AML-193 (cell line): ENCODE results near the gene SMG9.
A peak's percentile ranks its signal among the peaks of the same experiment; 100 is the strongest.

Source experiments
- DNase-seq, 2 experiments: peaks; one replicate each; lab custom pipeline; 2025; lab: John Stamatoyannopoulos, UW

The SMG9 gene

DNA sequence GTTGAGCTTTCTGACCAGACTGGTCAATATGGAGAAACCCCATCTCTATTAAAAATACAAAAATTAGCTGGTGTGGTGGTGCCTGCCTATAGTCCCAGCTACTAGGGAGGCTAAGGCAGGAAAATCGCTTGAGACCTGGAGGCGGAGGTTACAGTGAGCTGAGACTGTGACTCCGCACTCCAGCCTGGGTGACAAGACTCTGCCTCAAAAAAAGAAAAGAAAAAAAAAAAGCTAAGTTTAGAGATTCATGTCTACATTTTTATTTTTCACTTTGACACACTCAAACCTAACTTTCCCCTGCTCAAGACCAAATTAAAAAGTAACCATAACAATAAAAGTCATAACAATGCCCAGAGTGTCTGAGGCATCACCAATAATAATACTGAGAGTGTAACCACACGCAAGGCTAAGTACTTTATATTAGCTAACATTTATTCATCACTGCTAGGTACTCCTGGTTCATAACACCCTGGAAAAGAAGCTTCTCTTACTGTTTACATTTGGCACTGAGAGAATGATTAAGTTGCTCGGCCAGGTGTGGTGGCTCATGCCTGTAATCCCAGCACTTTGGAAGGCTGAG is 33.2 kb downstream of the SMG9 start:
- DNase-seq, result no peak

DNA sequence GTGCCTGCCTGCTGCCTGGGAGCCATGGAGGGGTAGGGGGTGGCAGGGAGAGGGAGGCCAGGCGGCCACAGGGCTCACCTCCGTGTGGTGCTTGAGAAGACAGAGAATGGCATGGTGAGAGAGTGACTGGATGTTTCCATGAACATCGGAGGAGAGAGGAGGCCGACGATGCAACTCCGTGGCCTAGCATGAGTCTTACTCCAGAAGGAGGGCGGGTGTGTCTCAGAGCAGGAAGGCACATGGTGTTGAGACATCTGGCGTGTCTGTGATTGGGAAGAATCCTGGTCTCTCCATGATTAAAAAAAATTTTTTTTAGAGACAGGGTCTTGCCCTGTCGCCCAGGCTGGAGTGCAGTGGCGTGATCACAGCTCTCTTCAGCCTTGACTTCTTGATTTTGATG is 33.8 kb downstream of the SMG9 start:
- no peak for DNase-seq

DNA sequence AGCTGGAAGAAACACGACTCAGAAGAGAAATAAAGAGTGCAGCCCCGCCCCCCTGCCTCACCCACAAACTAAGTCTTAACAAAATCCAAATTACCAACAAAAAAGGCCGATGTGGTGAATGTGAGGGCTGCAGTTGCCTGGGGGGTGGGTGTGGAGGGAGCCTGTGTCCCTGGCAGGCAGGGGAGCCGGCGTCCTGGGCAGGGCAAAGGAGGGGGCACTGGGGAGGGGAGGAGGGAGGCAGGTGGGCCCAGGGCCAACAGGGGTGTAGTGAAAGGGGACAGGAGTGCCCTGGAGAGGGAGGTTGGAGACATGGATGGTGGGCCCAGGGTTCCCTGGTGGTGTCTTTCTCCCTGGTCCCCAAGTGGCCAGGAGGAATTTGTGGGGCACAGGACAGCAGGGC is 34.8 kb downstream of the SMG9 start:
- no peak for DNase-seq

DNA sequence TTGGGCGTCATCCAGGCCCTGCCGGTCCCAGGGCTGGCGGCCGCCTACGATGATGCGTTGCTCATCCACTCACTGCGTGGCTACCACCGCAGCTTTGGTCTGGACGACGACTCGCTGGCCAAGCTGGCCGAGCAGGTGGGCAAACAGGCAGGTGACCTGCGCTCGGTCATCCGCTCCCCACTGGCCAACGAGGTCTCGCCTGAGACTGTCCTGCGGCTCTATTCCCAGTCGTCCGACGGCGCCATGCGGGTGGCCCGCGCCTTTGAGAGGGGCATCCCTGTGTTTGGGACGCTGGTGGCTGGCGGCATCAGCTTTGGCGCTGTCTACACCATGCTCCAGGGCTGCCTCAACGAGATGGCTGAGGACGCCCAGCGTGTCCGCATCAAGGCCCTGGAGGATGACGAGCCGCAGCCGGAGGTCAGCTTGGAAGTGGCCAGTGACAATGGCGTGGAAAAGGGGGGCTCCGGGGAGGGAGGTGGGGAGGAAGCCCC is 35.3 kb downstream of the SMG9 start:
- no peak for DNase-seq

DNA sequence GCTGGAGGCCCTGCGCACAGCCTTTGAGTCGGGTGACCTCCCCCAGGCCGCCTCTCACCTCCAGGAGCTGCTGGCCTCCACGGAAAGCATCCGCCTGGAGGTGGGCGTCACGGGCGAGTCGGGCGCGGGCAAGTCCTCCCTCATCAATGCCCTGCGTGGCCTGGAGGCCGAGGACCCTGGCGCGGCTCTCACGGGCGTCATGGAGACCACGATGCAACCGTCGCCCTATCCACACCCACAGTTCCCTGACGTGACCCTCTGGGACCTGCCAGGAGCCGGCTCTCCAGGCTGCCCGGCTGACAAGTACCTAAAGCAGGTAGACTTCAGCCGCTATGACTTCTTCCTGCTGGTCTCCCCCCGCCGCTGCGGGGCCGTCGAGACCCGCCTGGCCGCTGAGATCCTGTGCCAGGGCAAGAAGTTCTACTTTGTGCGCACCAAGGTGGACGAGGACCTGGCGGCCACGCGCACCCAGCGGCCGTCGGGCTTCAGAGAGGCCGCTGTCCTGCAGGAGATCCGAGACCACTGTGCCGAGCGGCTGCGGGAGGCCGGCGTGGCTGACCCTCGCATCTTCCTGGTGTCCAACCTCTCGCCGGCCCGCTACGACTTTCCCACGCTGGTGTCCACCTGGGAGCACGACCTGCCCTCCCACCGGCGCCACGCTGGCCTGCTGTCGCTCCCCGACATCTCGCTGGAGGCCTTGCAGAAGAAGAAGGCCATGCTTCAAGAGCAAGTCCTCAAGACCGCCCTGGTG is 36.0 kb downstream of the SMG9 start:
- DNase-seq, result no peak

DNA sequence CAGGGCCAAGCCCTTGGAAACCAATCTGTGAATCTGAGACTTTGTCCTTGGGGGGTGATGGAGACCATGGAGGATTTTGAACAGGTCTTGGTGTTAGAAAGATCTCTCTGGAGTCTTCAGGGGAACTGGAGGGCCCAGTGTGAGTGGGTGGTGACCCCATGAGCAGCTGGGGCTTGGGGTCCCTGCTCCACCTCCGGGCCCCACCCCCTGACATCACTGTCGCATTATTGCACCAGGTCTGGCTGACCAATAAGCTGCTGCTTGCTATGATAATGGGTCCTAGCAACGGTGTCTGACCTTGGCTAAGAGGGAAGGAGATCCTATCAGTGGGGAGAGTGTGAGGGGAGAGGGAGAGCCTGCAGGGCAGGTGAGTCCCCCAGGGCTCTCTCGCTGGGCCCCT is 39.0 kb downstream of the SMG9 start, which contains the start of gene IRGC:
IRGC (plus strand) TSS at position 301 of the 400 bp plus-strand sequence. CDS start 2,483 bp downstream, outside the sequence.
- no peak for DNase-seq

DNA sequence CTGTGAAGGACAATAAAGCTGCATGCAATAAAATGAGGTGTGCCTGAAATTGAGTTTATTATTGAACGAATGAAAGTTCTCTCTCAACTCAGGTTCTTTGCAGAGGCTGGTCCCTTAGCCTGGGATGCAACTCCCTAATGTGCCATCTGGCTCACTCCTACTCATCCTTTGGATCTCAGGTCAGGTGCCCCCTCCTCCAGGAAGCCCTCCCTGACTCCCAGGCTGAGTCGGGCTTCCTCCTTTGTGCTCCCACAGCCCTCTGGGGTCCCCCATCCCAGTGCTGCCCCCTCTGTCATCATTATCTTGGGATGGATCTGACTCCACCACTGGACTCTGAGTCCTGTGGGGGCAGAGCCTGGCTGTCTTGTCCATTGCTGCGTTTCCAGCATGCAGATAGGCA is 41.6 kb downstream of the SMG9 start:
- no peak for DNase-seq

DNA sequence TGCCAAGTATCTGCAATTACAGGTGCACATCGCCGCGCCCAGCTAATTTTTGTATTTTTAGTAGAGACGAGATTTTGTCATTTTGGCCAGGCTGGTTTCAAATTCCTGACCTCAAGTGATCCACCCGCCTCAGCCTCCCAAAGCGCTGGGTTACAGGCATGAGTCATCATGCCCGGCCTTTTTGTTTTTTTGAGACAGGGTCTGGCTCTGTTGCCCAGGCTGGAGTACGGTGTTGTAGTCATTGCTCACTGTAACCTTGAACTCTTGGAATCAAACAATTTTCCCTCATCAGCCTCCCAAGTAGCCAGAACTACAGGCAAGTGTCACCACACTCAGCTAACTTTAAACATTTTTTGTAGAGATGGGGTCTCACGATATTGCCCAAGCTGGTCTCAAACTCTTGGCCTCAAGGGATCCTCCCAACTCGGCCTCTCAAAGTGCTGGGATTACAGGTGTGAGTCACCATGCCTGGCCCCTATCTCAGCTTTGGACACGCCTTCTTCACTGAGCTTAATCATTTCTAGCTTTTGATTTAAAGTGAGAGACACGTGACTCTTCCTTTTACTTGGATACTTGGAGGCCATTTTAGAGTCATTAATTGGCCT is 42.9 kb downstream of the SMG9 start:
- DNase-seq, result no peak

DNA sequence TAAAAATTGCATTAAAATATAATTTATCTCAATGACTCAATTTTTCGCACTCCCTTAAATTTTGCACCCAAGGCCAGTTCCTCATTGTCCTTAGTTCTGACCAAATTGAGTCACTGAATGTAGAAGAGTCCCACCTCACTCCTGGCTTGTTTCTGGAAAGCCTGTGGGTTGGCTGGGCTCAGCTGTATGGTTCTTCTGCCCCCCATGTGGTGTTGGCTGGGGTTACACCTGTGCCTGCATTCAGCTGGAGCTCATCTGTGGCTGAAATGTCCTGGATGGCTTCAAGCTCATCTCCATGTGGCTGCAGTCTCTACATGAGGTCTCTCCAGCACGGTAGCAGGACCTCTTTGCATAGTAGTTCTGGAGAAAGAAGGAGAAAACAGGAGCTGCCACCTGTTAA is 46.0 kb downstream of the SMG9 start:
- no peak for DNase-seq

DNA sequence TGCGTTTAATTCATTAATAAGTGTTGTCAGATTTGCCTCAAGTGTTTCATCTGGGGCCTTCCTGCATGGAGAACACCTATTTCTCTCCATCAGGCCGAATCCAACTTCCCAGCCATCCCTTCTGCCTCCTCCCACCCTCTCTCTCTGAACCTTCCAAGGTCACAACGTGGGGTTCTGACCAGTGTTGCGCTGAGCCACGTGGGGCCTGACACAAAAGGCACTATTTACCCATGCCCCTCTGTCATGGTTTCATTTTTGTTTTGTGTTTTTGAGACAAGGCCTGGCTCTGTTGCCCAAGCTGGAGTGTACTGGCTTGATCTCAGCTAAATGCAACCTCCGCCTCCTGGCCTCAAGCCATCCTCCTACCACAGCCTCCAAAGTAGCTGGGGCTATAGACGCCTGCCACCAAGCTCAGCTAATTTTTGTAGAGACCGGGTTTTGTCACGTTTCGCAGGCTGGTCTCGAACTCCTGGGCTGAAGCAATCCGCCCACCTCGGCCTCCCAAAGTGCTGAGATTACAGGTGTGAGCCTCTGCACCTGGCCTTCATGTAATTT is 47.5 kb downstream of the SMG9 start:
- no peak for DNase-seq

DNA sequence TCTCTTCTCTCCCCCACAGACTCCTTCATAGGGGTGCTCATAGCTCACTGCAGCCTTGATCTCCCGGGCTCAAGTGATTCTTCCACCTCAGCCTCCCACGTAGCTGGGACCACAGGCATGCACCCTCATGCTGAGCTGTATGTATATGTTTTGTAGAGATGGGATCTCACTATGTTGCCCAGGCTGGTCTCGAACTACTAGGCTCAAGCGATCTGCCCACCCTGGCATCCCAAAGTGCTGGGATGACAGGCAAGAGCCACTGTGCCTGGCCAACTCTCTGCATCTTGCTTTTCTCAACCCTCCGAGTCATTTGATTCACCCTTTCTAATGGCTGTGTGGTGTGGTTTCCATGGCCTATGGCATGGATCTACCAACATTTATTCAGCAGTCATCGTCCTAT is 49.0 kb downstream of the SMG9 start:
- DNase-seq, result no peak

DNA sequence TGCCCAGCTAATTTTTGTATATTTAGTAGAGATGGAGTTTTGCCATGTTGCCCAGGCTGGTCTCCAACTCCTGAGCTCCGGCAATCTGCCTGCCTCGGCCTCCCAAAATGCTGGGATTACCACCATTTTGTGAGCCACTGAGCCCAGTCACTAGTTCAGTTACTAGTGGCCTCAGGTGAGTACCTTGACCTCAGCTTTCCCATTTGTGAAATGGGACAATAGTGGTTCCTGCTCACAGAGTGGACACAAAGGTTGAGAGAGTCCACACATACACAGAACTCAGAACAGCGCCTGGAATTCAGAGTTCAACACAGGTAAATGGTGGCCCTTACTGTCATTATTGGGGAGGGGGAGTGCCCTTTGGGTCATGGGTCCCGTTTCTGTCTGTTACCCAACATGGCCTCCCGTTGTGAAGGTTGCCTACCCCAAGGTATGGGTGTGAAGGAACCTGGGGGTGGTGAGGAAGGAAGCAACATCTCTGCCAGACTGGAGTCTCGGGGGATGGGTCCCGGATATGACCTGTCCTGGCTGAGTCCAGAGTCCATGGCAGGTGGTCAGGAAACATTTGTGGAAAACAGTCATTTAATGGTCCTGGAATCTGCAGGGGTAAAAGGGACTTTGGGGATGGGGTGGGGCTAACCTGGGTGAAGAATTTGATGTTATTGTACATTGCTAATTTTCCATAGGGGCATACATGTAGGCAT is 50.6 kb downstream of the SMG9 start:
- DNase-seq, result no peak

DNA sequence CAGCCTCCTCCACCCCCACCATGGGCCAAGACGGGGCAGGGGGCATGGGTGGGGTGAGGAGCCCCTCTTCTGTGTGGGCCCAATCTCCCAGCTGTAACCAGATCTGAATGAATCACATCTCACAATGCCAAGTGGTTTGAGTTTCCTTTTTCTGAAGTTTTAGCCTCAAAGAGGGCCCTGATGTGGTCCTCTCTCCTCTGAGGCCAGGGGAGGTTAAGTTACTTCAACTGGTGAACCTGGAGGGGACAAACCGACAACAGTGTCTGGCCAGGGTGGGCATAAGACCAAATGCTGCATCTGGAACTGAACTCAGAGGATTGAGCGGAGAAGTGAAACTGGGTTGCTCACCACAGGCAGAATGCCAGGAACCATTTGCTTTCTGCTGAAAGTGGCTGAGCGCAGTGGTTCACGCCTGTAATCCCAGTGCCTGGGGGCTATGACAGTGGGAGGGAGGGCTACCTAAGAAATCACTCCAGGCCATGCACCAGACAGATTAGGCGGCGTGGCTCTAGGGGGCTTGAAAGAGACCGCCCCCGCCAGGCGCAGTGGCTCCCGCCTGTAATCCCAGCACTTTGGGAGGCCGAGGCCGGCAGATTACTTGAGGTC is 54.3 kb downstream of the SMG9 start:
- no peak for DNase-seq

DNA sequence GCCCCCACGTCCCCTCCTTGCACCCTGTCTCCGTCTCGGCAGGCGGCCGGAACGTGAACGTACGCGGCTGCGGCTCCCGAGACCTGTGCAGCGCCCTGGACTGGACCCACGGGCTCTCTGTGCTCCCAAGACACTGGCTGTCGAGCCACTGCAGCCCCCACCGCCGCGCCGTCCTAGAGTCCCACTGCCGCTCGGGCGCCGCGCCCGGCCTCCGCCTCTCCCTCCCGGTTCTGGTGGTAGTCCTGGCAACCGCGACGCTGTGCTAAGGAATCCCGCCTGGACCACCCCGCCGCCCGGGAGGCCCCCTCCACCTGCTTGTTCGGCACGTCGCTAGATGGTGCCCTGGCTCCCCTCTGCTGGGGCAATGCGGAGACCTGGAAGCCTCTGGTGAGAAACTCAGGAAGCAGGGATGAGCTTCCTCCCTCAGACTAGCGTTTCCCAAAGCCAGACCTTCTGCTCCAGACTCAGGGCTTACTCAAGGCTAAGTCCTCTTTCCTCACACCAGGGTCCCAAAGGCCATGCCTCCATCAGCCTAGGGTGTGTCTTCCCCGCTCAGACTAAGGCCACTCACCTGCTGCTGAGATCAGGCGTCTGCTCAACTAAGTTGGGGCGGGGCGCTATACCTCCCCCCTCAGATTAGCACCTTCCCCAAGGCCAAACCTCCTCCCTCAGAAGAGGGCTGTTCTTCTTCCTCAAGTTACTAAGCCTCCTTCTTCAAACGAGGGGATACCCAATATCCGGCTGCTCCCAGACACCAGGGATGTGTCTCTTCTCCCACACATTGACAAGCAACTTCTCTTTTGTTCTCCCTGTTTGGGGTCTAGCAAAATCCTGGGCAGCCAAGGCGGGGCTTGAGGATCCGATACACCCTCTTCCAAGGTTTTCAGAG is 55.0 kb downstream of the SMG9 start:
- DNase-seq, result no peak

DNA sequence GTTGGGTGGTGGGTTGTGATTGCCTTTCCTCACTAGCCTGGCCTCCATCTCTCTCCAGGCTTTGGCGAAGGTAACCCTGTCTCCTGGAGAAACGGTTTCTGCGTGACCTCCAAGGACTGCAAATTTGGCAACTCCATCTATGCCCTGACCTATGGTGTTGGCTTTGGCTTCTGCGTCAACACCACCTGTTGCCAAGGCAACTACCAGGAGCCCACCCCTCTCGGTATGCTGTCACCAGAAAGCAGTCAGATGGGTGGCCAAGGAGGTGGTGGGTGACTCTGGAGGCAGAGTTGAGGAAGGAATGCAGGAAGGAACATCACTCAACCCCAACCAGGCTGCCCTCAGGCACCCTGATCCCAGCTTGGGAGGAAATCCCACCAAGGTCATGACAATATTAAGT is 57.5 kb downstream of the SMG9 start:
- no peak for DNase-seq

DNA sequence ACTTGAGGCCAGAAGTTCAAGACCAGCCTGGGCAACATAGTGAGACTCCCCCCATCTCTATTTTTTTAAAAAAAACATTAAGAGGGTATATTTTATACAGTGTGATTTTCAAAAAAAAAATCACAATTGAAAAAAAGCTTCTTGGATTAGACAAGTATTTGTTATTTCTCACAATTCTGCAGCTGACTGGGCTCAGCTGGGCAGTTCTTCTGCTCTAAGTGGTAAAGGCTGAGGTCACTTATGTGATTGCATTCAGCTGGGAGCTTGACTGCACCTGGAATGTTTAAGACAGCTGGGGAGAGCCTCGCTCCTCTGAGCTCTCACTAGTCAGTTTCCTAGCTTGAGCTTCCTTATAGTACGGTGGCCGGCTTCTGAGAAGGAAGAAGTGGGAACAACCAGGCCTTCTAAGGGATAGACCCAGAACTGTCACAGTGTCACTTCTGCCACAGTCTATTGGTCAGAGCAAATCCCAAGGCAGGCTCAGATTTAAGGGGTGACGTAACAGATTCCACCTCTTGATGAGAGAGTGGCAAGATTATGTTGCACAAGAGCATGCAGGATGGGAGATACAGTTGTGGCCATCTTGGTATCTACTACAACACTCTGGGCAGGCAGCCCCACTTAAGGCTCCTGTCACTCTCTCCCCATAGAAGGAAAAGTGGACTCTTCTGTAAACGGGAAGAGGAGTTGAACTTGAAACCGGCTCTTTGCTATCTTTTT is 58.6 kb downstream of the SMG9 start:
- DNase-seq, result peak; percentile 5 to 43

DNA sequence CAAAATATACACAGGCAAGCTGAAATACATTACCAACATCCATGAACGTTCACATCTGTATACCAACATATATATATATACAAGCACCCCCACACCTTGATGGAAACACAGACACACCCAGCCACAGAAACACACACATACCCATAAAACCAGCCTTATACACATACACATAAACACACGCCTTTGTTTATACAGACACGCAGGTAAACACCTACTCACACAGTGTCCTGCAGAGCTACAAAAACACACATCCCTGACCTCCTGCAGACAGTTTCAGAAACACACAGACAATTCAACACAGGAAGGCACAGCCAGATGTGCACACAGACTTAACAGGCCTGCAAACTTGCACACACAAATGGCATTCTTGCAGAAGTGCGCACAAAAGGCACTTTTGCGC is 60.2 kb downstream of the SMG9 start:
- no peak for DNase-seq

DNA sequence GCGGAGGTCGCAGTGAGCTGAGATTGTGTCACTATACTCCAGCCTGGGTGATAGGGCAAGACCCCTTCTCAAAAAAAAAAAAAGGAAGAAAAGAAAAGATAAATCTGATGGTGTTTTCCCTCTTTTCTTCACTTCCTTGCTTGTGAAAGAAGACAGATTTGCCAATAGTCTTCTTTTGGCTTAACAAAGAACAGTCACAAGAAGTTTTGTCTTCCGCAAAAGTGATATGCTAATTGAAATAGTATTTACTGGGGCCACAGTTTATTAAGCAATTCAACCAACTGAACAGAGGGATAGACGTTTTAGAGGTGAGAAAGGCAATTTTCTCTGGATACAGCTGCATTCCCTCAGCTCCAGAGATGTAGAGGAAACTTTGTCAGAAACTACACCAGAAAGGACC is 61.9 kb downstream of the SMG9 start:
- peak; percentile 20 to 37 for DNase-seq

DNA sequence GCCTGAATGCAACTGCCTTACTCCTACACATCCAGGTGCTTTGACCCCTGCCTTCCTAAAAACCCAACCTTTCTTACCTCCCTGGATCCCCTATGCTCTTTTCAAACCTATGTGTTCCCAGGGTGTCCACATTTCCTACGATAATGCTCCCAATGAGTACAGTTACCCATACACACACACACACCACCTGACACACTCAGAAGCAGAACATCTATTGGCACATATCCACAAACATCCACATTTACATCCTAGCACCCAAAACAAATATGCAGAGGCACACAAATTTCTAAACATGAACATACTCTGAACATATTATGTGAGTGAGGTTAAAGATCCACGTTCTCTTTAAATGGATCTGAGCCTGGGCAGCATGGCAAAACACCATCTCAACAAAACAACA is 62.4 kb downstream of the SMG9 start:
- DNase-seq, result no peak

DNA sequence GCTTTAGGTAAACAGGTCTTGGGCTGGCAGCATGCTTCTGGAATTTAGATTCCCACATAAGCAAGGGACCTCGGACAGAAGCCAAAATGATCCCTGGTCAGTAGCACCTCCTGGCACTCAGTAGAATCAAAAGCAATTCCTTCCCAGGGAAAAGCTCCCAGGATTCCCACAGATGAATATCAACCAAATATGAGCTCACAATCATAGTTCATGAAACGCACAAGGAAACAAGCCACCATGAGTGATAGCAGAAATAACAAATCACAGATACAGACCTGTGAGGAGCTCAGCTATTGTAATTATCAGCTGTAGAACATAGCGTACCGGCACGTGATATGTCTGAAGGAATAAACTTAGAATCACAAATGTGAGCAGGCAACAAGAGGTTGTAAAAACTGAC is 63.0 kb downstream of the SMG9 start:
- no peak for DNase-seq
